Mucosa of rectum (tissue), 2 donors: ENCODE measurements around the gene ECI1.

ENCODE experiments used
- H3K27ac ChIP-seq, 2 donors: one replicate each; pipeline ENCODE4 v1.7.0; 2013; ENCODE audit warnings: inconsistent platforms in 2 of 2, low read depth in 2 of 2, low read length in 2 of 2
- H3K27me3 ChIP-seq, 2 donors: one replicate each; pipeline ENCODE4 v1.7.0; 2013; ENCODE audit warnings: low read length in 2 of 2; ENCODE audit not compliant: control insufficient read depth in 2 of 2, insufficient read depth in 2 of 2
- H3K36me3 ChIP-seq, 2 donors: one replicate each; pipeline ENCODE4 v1.7.0; 2013; ENCODE audit warnings: low read length in 2 of 2; ENCODE audit not compliant: control insufficient read depth in 2 of 2, insufficient read depth in 2 of 2
- H3K4me1 ChIP-seq, 2 donors: one replicate each; pipeline ENCODE4 v1.7.0; 2013; ENCODE audit warnings: low read length in 2 of 2, mild to moderate bottlenecking in 1 of 2; ENCODE audit not compliant: control insufficient read depth in 2 of 2, insufficient read depth in 2 of 2
- H3K4me3 ChIP-seq, 2 donors: one replicate each; pipeline ENCODE4 v1.7.0; 2013; ENCODE audit warnings: low read length in 2 of 2
- H3K9ac ChIP-seq, 2 donors: one replicate each; pipeline ENCODE4 v1.7.0; 2013; ENCODE audit warnings: low read length in 2 of 2, low read depth in 1 of 2, mild to moderate bottlenecking in 1 of 2
- H3K9me3 ChIP-seq, 2 donors: one replicate each; pipeline ENCODE4 v1.7.0; 2013; ENCODE audit warnings: low read length in 2 of 2; ENCODE audit not compliant: control insufficient read depth in 2 of 2
- donor health status: healthy.
- donor health status: Normal muscosa, but diverticular disease.

Gene ECI1

DNA sequence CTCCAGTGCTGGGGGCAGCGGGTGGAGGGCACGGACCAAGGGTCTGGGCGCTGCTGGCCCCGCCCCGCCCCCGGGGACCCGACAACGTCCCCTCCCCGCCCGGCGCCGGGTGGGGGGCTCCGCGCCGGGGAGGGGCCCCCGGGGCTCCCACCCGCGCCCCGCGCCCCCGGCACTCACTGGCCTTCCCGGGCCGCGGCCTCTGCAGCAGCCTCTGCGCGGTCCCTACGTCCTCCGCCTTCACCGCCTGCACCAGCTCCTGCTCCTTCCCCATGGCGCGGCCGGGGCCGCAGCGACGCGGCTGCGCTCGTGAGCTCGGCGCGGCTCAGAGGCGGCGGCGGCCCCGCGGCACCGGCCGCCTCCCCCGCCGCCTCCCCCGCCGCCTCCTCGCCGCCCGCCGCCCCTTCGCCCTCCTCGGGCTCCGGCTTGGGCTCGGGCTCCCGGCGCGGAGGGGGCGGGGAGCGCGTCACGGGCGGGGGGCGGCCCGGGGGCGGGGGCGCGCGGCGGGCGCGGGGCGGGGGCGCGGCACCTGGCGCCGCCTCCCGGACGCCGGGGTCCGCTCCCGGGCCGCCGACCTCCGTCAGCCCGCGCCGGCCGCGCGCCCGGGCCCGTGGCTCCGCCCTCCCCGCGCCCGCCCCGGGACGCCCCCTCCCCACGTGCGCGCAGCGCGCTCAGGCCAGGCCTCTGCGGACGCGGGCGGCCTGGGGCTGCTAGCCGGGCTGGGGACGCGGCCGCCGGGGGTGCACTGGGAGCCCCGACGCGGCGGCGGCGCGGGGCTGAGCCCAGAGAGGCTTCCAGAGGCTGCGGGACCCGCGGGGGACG is 55.0 kb downstream of the ECI1 start, which contains the start of gene CASKIN1:
CASKIN1 (minus strand) TSS at position 444 of the 819 bp plus-strand sequence; CDS start at position 271, 173 bp downstream.
- Histone ChIP-seq H3K9ac (no peak within 1 kb of the TSS), H3K27me3 (peaks cover 30 to 37% of the 10 kb centered on the region in 2 donors)

DNA sequence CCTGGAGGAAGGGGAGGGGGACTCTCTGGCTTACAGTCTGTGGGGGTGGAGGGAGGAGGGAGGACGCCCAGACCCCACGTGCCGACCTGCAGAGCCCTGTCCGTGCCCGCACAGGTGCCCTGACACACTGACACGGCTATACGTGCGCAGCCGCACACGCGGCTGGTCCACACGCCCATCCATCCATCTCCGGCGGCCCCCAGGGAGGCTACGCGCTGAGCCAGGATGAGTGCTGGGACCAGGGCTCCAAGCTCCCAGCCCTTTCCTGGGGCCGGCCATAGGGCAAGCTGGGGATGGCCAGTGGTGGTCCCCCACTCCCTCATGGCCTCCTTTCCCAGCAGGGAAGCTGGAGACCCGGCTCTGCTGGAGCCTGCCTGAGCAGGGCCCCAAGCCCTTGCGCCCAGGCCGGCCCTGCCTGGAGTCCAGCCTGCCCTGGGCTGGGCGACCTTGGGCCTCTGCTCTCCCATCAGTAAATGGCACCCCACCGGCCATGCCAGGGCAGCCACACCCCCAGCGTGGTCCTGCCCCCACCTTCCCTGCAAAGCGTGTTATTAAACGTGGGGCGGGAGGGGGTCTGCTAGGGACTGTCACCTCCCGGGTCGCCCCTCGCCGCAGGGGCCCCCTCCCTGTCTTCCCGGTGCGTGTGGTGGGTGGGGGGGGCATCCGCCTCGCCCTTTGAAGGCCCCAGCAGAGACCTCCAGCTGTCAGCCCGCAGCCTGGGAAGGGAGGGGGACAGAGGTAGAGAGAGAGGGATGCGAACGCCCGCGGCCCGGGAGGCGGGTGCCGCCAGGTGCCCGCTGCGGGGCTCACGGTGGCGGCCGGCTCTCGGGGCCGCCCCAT is 55.8 kb downstream of the ECI1 start:
- Histone ChIP-seq H3K27ac (no peak overlapping the region), H3K4me1 (peaks cover 0 to 4% of the 10 kb centered on the region in 2 donors), H3K9ac (no peak overlapping the region), H3K4me3 (no peak overlapping the region), H3K36me3 (no peaks in the 10 kb centered on the region), H3K27me3 (peaks cover 30 to 37% of the 10 kb centered on the region in 2 donors), H3K9me3 (no peaks in the 10 kb centered on the region)

More for the DNA sequence above, 55.0 kb downstream of the ECI1 start, which contains the start of gene CASKIN1:
- H3K4me3 ChIP-seq = no peak within 1 kb of the TSS
- H3K4me1 ChIP-seq = peaks cover 0 to 4% of the 10 kb centered on the region in 2 donors
- no peaks in the 10 kb centered on the region for H3K36me3 ChIP-seq
- no peak within 1 kb of the TSS for H3K27ac ChIP-seq
- no peaks in the 10 kb centered on the region for H3K9me3 ChIP-seq

DNA sequence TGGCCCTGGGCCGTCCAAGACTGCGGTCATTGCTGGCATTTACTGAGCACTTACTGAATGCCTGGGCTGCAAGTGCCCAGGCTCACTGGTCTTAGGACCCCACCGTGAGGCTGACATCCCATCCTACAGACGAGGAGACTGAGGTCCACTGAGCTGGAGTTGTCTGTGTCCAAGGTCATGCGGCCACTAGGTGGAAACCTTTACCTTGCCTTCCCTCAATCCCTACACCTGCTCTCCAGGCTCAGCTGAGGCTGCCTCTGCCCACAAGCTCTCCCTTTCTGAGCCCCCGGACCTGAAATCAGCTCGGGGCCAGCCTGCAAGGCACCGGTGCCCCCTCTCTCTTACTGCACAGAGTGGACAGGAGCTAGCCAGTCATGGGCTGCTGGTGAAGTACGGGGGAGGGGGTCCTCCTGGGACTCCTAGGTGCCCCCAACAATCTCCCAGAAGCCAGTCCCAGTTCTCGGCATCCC is 56.5 kb downstream of the ECI1 start:
- H3K9me3 ChIP-seq = no peaks in the 10 kb centered on the region
- H3K4me3 ChIP-seq = no peak overlapping the region
- H3K27me3 ChIP-seq = peaks cover 30 to 37% of the 10 kb centered on the region in 2 donors
- H3K36me3 ChIP-seq = no peaks in the 10 kb centered on the region
- H3K9ac ChIP-seq = no peak overlapping the region
- H3K4me1 ChIP-seq = peaks cover 0 to 4% of the 10 kb centered on the region in 2 donors
- no peak overlapping the region for H3K27ac ChIP-seq

DNA sequence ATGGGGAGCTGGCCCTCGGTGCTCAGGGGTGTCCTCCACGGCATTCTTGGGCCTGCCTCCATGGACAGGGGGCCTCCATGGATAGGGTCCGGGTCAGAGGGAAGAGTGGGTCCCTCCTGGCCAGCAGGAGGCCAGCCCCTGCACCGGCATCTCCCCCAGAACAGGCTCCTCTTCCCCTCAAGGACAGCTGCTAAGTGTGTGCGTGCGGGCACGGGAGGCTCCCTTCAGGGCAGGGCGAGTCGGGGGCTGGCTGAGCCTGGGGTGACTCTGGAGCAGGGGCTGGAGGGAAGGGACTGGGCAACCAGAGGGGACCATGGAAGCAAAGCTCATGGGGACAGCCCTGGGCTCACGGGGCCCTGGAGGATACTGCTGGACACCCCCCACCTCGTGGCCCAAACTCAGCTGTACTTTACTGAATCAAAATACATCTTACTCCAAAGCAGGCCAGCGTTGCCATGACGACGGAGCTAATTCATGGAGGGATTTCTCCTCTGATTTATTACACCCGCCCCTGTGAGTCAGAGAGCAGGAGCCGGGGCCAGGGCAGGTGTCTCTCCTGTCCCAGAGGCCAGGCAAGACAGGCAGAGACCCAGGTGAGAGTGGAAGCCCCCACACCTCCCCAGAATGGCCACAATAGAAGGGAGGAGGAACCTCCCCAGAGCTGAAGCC is 57.1 kb downstream of the ECI1 start:
- H3K27me3 ChIP-seq = peaks cover 30 to 37% of the 10 kb centered on the region in 2 donors
- H3K4me3 ChIP-seq = no peak overlapping the region
- peaks cover 0 to 4% of the 10 kb centered on the region in 2 donors for H3K4me1 ChIP-seq
- no peaks in the 10 kb centered on the region for H3K36me3 ChIP-seq
- no peak overlapping the region for H3K27ac ChIP-seq
- H3K9ac ChIP-seq = no peak overlapping the region
- H3K9me3 ChIP-seq = no peaks in the 10 kb centered on the region

DNA sequence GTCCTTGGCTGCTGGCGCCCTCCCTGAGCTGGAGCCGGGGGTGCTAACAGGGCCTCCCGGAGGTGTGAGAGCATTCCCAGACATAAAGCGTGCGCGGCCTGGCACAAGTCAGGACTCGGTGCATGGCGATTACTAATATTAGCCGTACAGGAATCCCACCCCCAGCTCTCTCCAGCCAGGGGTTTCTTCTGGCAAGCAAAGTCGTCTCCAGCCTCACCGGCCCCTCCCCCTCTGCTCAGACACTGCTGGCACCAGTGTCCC is 60.0 kb downstream of the ECI1 start:
- peaks cover 17 to 20% of the 10 kb centered on the region in 2 donors for H3K27me3 ChIP-seq
- H3K36me3 ChIP-seq = no peaks in the 10 kb centered on the region
- no peak overlapping the region for H3K27ac ChIP-seq
- H3K9ac ChIP-seq = no peak overlapping the region
- no peaks in the 10 kb centered on the region for H3K9me3 ChIP-seq
- no peak overlapping the region for H3K4me3 ChIP-seq
- H3K4me1 ChIP-seq = peaks cover 0 to 4% of the 10 kb centered on the region in 2 donors

DNA sequence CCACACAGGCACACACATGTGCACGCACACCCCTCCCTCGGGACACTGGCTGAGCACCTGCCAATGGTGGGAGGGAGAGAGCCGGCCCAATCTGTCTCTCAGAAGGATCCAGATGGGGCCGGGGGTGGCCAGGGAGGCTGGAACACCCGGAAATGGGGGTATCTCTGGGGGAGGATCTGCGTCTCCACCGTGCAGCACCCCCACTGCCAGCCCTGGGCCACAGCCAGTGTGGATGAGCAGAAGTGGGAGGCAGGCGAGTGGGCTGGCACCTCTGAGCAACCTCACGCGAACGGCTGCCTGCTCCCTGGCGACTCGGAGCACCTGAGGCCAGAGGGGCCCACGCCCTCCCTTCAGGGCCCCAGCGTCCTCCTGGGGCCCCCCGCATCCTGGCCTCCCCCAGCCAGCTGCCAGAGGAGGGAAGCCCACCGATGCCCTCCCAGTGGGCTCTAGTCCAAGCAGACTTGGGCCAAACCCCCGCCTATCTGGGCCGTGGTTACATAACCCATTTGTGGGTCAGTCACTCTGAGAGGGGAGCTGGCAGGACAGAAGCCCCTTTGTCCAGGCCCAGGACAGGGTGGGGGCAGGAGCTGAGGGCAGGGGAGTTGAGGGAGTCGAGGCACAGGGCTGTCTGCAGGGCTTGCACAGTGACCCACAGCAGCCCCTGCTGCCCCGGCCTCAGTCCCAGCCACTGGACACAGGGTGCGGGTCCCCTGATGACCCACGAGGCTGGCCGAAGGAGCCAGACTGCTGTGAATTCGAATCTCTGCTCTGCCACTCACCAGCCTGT is 60.5 kb downstream of the ECI1 start:
- H3K9ac ChIP-seq = no peak overlapping the region
- H3K27ac ChIP-seq = no peak overlapping the region
- no peaks in the 10 kb centered on the region for H3K9me3 ChIP-seq
- peaks cover 0 to 3% of the 10 kb centered on the region in 2 donors for H3K4me1 ChIP-seq
- H3K36me3 ChIP-seq = no peaks in the 10 kb centered on the region
- H3K4me3 ChIP-seq = no peak overlapping the region
- H3K27me3 ChIP-seq = peaks cover 17 to 20% of the 10 kb centered on the region in 2 donors

DNA sequence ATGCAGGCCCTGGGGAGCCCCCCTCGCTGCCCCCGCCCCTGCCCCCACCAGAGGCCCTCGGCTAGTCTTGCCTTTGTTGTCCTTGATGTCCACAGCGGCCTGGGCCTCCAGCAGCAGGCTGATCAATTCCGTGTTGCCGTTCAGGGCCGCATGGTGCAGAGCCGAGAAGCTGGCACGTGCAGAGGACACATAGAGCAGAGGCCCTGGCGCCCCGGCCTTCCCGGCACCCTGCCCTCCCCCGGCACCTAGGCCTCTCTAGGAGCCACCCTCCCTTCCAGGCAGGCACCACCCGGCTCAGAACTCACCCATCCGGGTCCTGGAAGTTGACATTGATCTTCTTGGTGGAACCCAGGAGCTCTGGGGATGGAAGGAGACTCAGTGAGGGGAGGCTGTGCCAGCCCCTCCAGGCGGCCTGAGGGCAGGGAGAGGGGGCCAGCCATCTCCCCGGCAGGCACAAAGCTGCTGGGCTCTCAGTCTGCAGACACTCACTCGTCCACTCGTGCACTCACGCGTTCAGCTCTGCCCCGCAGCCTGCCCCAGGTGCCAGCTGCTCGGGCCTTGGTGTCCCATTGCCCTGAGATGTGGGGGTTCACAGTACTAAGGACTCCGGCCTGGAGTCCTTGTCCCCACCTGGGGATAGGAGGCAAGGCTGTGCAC is 61.3 kb downstream of the ECI1 start:
- H3K4me3 ChIP-seq = no peak overlapping the region
- H3K27me3 ChIP-seq = peaks cover 13 to 15% of the 10 kb centered on the region in 2 donors
- no peaks in the 10 kb centered on the region for H3K4me1 ChIP-seq
- H3K9me3 ChIP-seq = no peaks in the 10 kb centered on the region
- no peak overlapping the region for H3K27ac ChIP-seq
- H3K9ac ChIP-seq = no peak overlapping the region
- no peaks in the 10 kb centered on the region for H3K36me3 ChIP-seq
